ENCODE results near the gene OTOF.

OTOF gene

DNA sequence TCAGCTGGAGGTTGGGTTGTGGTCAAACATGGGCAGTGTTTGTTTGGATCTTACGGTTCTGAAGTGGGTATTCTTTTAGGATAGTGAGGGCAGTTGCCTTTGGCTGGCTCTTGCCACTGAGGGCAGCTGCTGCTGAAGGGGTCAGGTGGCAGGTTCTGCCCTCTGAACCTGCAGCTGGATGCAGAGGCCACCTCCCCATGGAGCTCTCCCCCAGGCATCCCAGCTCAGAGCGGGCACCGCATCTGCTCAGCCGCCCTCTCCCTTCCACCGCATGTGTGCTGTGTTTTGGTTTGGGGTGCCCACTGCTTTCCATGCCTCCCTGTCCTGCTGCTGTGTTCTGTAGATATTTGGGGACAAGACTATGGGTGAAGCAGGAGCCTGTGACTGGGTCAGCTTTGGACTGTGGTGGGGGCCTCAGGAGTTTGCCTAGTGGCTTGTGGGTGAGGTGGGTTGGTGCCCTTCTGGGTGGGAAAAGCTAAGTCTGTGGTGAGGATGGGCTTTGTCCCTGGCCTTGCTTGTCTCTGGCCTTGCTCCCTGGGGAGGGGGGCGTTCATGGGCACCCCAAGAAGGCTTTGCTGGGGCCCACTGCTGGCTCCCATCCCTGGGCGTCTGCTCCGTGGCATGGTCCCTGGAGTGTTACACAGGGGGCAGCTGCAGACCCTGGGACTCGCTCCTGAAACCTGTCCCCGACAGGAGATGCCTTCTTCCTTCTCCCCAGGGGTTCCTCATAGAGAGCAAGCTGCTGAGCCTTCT lies 28.5 kb downstream of the OTOF start:
- no peak for DNase-seq

DNA sequence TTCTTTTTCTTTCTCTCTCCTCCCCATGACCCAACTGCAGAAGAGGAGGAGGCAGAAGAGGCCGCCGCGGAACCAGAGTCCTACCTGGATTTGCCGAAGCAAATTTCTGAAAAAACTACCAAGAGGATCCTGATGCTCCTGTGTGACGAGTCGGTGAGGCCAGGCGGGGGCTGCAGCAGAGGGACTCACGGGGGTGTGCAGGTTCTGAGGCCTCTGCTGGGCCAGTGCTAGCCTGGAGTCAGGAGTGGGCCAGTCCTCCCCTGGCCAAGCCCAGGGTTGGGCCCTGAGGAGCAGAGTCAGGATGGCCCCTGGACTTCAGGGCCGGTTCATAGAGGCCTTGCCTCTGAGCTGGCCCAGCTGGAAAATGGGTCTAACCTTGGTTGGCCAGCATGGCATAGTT lies 29.3 kb downstream of the OTOF start:
- DNase-seq, result no peak

DNA sequence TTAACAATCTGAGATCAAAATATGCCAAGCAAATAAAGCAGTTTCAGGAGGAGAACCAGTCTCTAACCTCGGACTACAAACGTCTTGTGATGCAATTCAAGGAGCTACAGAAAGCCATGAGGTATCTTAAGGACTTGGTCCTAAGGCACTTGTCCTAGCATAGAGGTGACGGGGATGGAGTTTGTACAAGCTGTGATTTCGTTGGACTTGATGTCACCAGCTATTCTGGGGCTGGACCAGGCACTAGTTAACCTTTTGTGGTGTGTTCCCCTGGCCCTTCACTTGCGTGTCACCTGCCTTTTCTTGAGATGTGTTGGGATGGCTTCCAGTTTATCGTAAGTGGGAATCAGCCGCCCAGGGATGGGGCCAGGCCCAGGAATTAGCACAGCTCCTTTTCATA lies 33.7 kb downstream of the OTOF start:
- DNase-seq, result no peak

DNA sequence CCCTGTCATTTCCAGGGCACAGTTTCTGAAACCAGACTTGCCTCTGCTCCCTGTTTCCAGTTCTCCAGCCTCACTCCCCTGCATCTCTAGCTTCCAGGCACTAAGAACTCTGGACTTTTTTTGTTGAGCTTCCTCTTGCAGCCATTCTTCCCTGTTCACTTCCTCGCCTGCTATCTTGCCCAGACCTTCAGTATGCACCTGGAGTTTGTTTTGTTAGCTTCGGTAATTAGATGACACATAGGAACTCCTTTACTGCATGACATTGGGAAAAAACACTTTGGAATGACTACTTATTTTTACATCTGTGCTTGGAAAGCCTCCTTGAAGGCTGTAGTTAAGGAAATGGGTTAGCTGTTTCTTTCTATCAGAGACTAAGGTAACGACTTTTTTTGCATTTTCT lies 35.2 kb downstream of the OTOF start:
- DNase-seq, result no peak

DNA sequence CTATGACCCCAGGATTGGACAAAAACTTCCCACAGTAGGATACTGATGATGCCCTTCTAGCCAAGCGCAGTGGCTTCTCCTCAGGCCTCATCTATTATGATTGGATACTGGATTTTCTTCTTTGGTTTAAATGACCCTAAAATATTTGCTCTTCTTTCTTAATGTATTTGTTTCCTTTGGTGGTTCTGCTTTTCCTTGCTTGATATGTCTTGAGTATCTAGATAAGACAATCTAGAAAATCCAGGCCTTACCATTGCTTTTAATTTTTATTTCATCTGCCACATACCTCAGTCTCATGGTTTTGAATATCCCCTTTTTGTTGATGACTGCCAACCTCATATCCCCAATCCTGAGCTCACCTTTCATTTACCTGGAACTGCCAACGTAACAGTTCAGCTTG lies 35.6 kb downstream of the OTOF start:
- no peak for DNase-seq

DNA sequence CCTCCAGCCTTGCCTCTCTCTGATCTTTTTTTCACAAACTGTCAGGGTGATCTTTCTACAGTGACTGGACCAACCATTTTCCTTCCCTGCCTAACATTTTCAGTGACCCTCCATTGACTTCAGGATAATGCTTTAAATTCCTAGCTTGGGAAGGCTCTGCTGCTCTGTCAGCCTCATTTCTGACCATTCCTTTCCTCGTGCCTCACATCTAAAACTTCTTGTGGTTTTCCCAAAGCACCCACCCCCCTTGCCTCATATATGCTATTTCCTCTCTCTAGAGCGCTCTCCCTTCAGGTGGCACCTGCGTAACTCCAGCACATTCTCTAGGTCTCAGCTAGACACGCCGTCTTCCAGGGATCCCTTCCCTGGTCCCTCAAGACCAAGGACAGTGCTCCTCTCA lies 39.0 kb downstream of the OTOF start:
- DNase-seq, result no peak

DNA sequence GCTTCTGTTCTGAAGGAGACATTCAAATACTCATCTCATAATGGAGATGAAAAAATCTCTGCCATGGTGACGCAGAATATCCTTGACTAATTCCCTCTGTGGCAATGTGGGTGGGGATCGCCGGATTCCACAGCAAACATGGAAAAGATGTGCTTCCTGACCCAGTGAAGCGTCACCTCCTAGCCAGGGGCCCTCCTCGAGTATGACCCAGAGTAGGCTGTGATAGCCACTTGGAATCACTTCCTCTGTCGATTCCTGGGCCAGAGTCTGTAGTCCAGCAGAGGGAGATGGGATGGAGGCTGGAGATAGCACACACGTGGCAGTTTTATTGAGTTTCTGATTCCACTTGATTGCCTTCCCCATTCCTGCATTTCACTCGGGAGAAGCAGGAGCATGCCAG lies 39.4 kb downstream of the OTOF start:
- no peak for DNase-seq

DNA sequence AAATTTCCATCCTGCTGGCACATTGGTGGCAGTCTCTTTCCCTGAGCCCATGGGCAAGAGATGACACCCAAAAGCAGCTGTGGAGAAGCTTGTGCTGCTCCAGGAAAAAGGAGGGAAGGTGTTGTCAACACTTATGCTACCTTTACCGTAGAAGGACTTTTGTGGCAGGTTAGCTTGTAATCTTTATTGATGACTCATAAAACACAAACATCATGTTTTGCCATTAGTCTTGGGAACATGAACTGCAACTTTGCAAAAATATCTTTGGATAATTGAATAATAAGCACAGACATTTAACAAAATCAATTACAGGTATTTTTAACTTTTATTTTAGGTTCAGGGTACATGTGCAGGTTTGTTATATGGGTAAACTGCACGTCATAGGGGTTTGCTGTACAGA lies 42.8 kb downstream of the OTOF start:
- no peak for DNase-seq

DNA sequence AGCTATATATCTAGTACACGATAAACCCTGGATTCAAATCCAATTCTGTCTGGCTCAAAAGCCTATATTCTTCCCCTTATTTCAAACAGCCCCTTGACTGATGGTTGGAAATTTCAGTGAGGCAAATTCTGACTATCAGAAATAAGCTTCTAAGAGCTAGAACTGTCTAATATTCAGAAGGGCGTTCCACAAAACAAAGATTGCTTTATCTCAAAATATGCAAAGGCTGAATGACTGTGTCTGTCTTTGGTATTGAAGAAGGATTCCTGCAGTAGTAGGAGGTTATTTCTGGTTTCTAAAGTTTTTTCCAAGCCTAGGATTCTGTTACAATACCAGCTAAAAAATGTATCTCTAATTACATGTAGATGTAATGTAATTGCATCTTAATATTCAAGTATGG lies 45.1 kb downstream of the OTOF start:
- no peak for DNase-seq

DNA sequence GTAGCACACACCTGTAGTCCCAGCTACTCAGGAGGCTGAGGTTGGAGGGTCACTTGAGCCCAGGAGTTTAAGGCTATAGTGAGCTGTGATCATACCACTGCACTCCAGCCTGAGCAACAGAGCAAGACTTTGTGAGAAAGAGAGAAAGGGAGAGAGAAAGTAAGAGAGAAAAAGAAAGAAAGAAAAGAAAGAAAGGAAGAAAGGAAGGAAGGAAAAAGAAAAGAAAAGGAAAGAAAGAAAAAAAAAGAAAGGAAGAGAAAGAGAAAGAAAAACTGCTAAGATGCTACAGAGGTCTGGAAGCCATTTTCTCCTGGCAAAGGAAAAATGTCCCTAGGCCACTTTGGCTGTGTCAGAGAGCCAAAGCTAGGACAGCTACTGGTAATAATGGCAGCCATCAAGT lies 45.6 kb downstream of the OTOF start:
- no peak for DNase-seq

DNA sequence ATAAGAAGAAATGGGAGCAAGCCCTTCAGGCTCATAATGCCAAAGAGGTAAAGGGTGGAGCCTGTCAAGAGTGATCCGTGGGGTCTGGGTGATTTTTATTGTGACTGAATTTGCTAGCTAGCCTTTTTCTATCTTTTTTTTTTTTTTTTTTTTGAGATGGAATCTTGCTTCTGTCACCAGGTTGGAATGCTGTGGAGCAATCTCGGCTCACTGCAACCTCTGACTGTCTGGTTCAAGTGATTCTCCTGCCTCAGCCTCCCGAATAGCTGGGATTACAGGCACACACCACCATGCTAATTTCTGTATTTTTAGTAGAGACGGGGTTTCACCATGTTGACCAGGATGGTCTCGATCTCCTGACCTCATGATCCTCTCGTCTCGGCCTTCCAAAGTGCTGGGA lies 47.1 kb downstream of the OTOF start:
- DNase-seq, result no peak

DNA sequence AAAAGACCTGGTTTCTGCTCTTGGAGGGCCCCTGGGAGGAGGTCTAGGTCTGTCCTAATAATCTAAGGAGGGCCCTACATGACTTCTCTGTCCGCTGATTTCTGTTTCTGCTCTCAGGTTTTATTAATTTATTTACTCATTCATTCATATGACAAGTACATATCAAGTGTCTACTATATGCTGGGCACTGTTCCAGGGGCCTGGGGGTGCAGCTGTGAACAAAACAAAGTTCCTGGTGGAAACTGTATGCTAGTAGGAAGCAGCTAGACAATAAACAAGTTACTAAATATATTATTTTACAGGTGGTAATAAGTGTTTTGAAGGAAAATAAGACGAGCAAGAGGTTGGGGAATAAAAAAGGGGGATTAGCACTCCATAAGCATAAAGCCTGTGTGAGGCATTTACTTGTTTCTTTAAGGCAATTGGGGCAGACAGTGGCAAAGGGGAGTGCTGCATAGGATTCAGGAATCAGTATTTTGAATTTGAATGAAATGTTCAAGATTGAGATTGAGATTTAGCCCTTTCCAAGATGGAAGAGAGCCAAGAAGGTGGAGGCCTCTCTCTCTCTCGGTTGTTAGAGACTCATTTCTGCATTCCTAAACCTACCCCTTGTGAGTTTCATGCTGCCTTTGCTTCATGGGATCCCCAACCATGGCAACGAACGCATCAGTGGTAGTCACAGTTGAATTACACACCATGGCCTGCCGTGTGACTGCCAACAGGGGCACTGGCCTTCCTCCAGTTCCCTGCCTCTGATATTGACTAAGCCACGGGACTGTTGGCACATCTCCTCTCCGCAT lies 47.9 kb downstream of the OTOF start:
- no peak for DNase-seq

DNA sequence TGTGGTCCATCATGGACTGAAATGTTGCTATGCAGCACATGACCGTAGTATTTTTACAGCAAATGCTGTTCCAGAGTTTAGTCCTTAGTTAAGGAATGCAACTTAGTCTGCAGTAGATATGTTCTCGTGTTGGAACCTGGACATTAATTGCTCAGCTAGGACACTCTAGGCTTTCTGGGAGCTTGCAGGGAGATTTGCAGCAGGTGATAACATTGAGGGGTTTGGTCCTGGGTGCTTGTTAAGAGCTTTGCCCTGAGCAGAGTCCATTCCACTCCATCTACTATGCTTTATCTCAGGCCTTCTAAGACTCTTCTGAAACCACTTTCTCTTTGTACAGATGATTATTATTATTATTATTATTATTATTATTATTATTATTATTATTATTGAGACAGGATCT lies 49.1 kb downstream of the OTOF start:
- DNase-seq, result no peak

DNA sequence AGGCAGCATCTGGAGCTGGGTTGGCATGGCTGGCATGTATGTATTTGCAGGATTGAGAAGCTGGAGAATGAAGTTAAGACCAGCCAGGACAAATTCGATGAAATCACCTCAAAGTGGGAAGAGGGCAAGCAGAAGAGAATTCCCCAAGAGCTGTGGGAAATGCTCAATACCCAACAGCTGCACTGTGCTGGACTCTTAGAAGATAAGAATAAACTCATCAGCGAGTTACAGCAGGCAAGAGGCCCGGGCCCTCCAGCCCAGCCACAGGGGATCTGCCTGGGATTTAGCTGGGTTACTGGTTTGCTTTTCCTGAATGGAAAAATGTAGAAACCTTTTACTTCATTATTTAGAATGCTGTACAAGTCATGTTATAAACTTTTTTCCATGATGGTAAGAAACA lies 53.7 kb downstream of the OTOF start:
- DNase-seq, result no peak

DNA sequence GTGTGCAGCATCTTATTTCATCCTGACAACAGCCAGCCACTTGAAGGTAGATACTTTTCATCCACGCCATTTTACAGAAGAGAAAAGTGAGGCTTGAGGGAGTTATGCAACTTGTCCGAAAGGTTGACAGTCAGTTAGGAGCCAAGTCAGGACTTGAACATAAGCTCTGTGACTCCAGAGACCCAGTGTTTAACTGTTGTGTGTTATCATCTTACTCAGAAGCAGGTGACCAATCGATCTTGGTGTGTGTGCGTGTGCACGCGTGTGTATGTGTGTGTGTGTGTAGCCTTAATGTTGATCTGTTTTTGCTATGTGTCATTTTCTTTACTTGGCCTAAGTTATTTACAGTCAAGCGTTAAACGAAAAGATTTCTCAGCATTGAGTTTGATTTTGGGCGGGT lies 54.2 kb downstream of the OTOF start:
- no peak for DNase-seq

DNA sequence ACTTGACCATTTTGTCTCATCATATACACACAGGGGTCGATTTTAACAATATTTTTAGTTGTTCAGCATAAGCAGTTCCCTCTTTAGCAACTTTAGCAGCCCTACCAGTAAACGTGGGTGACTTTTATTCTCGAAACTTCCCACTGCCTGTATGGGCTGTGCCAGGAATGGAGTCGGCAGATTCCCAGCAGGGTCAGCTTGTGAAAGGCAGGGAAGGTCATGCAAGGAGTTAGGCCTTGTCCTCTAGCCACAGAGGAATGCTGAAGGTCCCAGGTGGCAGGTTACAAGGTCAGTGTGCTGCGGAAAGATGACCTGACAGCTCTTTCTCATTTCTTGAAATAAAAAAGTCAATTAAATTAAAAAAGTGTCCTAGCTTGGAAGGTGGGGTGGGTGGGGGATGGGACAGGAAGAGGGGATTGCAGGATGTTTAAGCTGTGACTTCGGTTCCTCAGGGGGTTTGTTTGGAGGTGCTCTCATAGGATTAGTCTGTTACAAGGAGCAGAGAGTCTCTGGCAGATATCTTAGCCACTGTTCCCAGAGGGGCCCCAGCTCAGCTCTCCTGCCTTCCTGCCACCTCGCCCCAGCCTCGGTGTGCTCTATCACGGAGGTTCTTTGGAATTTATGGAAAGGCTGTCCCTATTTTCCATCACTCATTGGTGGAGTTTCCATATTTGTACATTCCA lies 54.8 kb downstream of the OTOF start:
- DNase-seq, result no peak

DNA sequence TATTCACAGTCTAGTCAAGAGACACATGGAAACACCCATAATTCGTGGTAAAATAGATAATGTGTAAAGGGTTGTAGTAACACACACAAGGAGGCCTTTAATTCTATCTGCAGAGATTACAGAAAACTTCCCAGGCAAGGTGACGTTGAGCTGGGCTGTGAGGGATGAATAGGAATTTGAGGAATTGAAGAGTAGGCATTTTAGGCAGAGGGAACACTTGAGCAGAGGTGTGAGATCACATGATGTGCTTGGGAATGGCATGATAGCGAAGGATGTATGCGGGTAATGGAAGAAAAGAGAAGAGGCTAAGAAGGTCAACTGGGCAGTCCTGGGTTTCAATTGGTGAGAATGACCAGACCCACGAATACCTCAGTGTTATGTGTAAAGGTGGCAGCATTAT lies 56.0 kb downstream of the OTOF start:
- DNase-seq, result no peak

DNA sequence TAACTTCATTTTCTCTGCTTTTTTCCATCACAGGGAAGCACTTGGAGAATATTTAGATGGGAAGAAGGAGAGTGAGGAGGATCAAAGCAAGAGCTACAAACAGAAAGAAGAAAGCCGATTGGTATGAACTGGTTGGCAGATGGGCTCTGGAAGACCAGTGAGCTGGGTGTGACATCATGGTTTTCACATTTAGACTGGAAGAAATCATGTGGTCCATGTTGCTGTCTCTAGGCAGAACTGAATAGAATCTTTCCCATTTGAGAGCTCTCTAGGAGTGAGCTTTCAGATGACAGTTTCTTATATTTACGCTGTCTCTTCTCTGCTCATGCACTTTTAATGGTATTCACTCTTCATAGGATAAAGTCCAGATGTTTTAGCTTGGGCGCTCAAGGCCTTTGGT lies 63.6 kb downstream of the OTOF start:
- DNase-seq, result no peak

DNA sequence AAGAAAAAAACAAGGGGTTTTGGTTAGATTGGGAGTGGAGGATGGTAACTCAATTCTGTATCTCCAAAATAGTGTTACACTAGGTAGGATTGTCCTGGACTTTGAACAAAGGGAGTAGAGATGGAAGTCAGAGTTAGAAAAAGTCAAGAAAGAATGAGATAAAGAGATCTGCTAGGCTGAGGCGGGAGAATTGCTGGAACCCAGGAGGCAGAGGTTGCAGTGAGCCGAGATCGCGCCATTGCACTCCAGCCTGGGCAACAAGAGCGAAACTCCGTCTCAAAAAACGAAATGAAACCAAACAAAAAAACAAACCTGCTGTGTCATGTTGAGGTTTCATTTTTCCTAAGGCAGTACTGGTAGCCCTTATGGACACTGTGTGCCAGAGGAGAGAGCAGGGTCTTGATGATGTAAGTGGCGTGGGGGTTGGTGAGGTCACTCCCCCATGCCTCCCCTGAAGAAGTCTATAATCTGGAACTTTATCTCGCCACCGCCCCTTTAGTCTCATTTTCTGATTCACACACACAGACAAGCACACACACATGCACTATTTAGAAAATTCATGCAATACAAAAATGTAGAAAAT lies 65.7 kb downstream of the OTOF start:
- DNase-seq, result no peak

DNA sequence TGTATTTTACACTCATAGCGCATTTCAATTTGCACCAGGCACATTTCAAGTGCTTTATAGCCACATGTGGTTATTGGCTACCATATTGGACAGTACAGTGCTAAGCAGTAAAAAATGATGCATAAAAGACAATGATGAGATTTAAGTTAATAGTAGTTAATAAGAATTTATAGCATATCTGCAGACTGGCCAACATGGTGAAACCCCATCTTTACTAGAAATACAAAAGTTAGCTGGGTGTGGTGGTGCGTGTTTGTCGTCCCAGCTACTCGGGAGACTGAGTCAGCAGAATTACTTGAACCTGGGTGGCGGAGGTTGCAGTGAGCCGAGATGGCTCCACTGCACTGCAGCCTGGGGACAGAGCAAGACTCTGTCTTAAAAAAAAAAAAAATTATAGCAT lies 66.5 kb downstream of the OTOF start:
- no peak for DNase-seq

DNA sequence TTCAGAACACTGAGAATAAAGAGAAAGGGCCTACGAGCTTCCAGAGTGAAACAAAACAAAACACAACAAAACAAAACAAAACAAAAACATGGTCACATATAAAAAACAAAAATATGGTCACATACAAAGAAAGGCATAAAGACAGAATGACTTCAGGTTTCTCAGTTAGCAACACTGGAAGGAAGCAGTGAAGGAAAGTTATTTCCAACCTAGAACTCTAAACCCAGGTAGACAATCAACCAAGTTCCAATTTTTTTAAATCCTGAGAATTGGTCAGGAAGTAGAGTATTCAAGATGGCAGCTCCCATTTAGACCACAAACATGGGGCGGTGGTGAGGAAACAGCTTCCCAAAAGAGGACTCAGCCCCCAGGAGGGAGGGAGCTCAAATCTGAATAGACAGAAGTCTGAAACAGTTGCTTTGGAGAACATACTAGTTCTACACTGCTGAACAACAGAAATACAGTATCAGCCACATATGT lies 67.1 kb downstream of the OTOF start:
- DNase-seq, result no peak

DNA sequence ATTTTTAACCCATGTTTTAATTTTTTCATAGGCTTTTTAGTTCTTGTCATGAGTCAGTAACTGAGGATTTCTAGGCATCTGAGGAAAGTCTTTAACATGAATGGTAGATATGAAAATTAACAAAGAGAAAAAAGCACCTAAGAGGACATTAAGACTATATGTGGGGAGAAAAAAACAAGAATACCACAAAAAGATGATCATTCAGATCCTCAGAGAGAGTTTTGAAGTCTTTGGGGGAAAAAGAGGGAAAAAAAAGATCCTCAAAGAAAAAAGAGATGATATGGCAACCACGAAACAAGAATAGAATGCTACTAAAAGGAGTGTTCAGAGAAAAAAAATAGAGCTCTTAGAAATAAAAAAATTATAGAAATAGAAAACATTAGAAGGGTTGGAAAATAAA lies 68.1 kb downstream of the OTOF start:
- no peak for DNase-seq

DNA sequence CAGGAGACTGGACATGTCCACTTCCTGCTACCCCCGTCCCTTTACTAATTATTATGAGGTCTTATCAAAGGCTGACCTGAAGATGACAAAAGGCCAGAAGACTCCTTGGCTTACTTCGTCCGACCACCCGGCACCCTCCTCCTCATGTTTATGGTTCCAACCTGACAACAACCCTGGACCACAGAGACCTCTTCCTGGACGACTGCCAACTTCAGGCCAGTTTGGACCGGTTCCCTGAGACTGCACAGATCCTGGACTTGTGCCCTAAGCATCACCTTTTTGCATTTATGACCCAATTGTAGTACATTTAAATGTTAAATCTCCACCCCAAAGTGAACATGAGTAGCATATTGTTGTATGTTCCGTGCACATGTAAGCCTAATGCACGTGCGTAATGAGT lies 70.4 kb downstream of the OTOF start:
- DNase-seq, result no peak

Measured in activated T-cell treated with anti-CD3 and anti-CD28 coated beads for 4 hours (primary cell).